Fibroblast of lung (primary cell): ENCODE results near the gene RGS14.

ENCODE experiments used
- EZH2 ChIP-seq: IDR thresholded peaks from 2 replicates; pipeline ENCODE4 v1.5.1; 2012; ENCODE audit warnings: low read length, control low read depth, mild to moderate bottlenecking; ENCODE audit errors: missing control alignments
- TF ChIP-seq, protein P1 (sequence below), 2 donors: IDR thresholded peaks in 1 of 2; conservative IDR thresholded peaks in 1 of 2; 1 replicate in 1 of 2; 2 replicates in 1 of 2; pipeline ENCODE4 v1.5.1; 2011 to 2012; ENCODE audit warnings: low read length in 2 of 2, control low read depth in 1 of 2, inconsistent platforms in 1 of 2, low read depth in 1 of 2, mild to moderate bottlenecking in 1 of 2

- TF ChIP-seq, protein P1, sequence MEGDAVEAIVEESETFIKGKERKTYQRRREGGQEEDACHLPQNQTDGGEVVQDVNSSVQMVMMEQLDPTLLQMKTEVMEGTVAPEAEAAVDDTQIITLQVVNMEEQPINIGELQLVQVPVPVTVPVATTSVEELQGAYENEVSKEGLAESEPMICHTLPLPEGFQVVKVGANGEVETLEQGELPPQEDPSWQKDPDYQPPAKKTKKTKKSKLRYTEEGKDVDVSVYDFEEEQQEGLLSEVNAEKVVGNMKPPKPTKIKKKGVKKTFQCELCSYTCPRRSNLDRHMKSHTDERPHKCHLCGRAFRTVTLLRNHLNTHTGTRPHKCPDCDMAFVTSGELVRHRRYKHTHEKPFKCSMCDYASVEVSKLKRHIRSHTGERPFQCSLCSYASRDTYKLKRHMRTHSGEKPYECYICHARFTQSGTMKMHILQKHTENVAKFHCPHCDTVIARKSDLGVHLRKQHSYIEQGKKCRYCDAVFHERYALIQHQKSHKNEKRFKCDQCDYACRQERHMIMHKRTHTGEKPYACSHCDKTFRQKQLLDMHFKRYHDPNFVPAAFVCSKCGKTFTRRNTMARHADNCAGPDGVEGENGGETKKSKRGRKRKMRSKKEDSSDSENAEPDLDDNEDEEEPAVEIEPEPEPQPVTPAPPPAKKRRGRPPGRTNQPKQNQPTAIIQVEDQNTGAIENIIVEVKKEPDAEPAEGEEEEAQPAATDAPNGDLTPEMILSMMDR (conservative IDR thresholded peaks at IDR 0.05 in 1 of 2, IDR thresholded peaks at IDR 0.05 in 1 of 2; ENCODE audit: low read depth in 1 of 2, low read length in 2 of 2) = no peak
- TF ChIP-seq EZH2 = no peak
Measured at GRCh38 chr5:177389241-177390169, 31.8 kb downstream of the RGS14 start.
